Tibial nerve (tissue), 3 donors: ENCODE data around the gene PCNX2.

Experiments
- POLR2A ChIP-seq, 2 donors: fragments of 450-650 bp; IDR thresholded peaks; one replicate each; pipeline ENCODE4 v1.6.1; 2017; ENCODE audit warnings: antibody characterized with exemption in 2 of 2, mild to moderate bottlenecking in 2 of 2, moderate library complexity in 2 of 2
- TF ChIP-seq, protein P1 (sequence below), 5 experiments: fragments of 200-600 bp in 3 of 5; fragments of 450-650 bp in 2 of 5; sonication (generic) in 3 of 5; IDR thresholded peaks; one replicate each; pipeline ENCODE4 v1.5.1; 2016 to 2019; ENCODE audit warnings: antibody characterized with exemption in 5 of 5, mild to moderate bottlenecking in 3 of 5, moderate library complexity in 2 of 5

DNA sequence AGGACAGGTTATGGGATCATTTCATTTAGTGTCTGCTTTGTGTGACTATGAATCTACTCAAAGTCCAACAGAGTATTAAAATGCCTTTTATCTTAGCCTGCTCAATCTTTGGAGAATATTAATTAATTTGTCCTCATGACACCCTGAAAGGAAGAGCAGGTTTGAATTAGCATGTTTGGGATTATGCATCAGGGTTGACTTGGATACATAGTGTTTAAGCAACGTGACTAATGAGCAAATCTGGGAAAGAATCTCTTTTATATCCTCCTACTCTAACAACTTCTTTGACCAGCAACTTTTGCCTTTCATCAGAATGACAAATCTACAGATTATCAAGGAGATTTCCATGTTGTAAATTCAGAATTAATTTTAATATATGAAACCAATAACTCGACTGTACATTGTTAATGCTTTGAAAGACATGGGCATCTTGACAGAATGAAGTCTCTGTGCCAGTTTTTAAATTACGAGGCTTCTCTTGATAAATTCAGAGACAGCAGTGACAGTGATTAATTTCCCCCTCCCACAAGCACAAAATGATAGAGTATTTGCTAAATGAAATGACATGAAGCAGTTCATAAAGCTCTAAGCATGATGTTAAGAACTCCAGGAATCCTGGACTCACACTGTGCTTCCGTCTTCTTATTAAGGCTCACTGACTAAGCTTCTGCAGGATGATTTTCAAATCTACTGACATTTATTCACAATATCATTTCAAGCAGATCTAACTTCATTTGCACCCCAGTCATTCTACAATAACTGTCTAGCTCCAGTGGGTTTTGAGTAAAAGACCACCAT is 156.5 kb downstream of the PCNX2 start:
- TF ChIP-seq, protein P1, sequence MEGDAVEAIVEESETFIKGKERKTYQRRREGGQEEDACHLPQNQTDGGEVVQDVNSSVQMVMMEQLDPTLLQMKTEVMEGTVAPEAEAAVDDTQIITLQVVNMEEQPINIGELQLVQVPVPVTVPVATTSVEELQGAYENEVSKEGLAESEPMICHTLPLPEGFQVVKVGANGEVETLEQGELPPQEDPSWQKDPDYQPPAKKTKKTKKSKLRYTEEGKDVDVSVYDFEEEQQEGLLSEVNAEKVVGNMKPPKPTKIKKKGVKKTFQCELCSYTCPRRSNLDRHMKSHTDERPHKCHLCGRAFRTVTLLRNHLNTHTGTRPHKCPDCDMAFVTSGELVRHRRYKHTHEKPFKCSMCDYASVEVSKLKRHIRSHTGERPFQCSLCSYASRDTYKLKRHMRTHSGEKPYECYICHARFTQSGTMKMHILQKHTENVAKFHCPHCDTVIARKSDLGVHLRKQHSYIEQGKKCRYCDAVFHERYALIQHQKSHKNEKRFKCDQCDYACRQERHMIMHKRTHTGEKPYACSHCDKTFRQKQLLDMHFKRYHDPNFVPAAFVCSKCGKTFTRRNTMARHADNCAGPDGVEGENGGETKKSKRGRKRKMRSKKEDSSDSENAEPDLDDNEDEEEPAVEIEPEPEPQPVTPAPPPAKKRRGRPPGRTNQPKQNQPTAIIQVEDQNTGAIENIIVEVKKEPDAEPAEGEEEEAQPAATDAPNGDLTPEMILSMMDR (IDR thresholded peaks at IDR 0.05) = no peak
- no peak for TF ChIP-seq POLR2A (IDR thresholded peaks at IDR 0.05)
